ENCODE results near the gene ZBTB20. TPM values are rescaled to one million over a fixed set of nuclear protein-coding genes. Genes with fewer than 3 reads are reported as not detected.

The ZBTB20 gene
- total RNA-seq, 1 experiment from 2014 or later, result 26.5 TPM

DNA sequence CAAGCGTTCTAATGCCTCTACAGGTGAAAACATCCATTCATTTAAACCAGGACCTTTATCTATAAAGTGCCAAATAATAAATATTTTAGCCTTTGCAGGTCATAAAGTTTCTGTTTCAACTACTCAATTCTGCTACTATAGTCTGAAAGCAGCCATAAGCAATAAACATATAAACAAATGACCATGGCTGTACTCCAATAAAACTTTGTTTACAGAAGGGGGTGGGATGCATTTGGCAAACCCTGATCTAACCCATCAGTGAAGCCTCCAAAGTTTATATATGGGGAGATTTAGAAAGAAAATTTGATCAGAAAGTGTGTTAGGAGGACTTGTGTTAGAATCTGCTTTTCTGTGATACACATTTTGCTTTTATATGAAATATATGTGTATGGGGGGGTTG lies 161.3 kb downstream of the ZBTB20 start:
- H4K20me1 ChIP-seq (ENCODE audit: insufficient read depth), result no peaks in the 10 kb centered on the region
- H3K9me3 ChIP-seq (ENCODE audit: insufficient read depth, low read depth), result no peaks in the 10 kb centered on the region
- H3K79me2 ChIP-seq (ENCODE audit: low read depth), result no peaks in the 10 kb centered on the region
- no peaks in the 10 kb centered on the region for H3K4me1 ChIP-seq (replicated peaks; ENCODE audit: insufficient read depth)
- no TSS peak for BruUV-seq (replicated peaks)
- no peak overlapping the region for H3K4me3 ChIP-seq
- intact Hi-C loops (cut with micrococcal nuclease; ENCODE audit: unreplicated experiment), result no loop called here
- H3K9me2 ChIP-seq (ENCODE audit: insufficient read depth), result no peaks in the 10 kb centered on the region
- no peak for TF ChIP-seq EZH2 (IDR thresholded peaks at IDR 0.05; ENCODE audit: low read depth)
- TF ChIP-seq, protein P1, sequence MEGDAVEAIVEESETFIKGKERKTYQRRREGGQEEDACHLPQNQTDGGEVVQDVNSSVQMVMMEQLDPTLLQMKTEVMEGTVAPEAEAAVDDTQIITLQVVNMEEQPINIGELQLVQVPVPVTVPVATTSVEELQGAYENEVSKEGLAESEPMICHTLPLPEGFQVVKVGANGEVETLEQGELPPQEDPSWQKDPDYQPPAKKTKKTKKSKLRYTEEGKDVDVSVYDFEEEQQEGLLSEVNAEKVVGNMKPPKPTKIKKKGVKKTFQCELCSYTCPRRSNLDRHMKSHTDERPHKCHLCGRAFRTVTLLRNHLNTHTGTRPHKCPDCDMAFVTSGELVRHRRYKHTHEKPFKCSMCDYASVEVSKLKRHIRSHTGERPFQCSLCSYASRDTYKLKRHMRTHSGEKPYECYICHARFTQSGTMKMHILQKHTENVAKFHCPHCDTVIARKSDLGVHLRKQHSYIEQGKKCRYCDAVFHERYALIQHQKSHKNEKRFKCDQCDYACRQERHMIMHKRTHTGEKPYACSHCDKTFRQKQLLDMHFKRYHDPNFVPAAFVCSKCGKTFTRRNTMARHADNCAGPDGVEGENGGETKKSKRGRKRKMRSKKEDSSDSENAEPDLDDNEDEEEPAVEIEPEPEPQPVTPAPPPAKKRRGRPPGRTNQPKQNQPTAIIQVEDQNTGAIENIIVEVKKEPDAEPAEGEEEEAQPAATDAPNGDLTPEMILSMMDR (conservative IDR thresholded peaks at IDR 0.05), result no peak
- no peaks in the 10 kb centered on the region for H3F3A ChIP-seq (ENCODE audit: insufficient read depth, low read depth)
- H2AFZ ChIP-seq, result no peak overlapping the region
- H3K27ac ChIP-seq, result no peak overlapping the region
- POLR2A ChIA-PET (ENCODE audit: unreplicated experiment), result no interaction called here
- H3K36me3 ChIP-seq (ENCODE audit: low read depth), result no peaks in the 10 kb centered on the region
- H3K27me3 ChIP-seq (ENCODE audit: insufficient read depth, low read depth), result no peaks in the 10 kb centered on the region
- no peak for DNase-seq
- H3K4me2 ChIP-seq, result no peak overlapping the region
- CTCF ChIA-PET, result no interaction called here

GRCh38 chr3:114983248-114983647 lies 163.8 kb downstream of the ZBTB20 start:
- Histone ChIP-seq H3K4me2 (no peak overlapping the region), H3K36me3 (ENCODE audit: low read depth) (no peaks in the 10 kb centered on the region), H4K20me1 (ENCODE audit: insufficient read depth) (no peaks in the 10 kb centered on the region), H3K9me2 (ENCODE audit: insufficient read depth) (no peaks in the 10 kb centered on the region), H3F3A (ENCODE audit: insufficient read depth, low read depth) (no peaks in the 10 kb centered on the region), H3K4me1 (replicated peaks; ENCODE audit: insufficient read depth) (no peaks in the 10 kb centered on the region), H3K27me3 (ENCODE audit: insufficient read depth, low read depth) (no peaks in the 10 kb centered on the region), H3K27ac (no peak overlapping the region), H3K79me2 (ENCODE audit: low read depth) (no peaks in the 10 kb centered on the region), H2AFZ (no peak overlapping the region), H3K4me3 (no peak overlapping the region), H3K9me3 (ENCODE audit: insufficient read depth, low read depth) (no peaks in the 10 kb centered on the region)
- intact Hi-C loops (cut with micrococcal nuclease; ENCODE audit: unreplicated experiment), result no loop called here
- no peak for DNase-seq
- BruUV-seq (replicated peaks), result no TSS peak
- POLR2A ChIA-PET (ENCODE audit: unreplicated experiment), result no interaction called here
- TF ChIP-seq EZH2 (IDR thresholded peaks at IDR 0.05; ENCODE audit: low read depth), result no peak
- TF ChIP-seq, protein P1 (conservative IDR thresholded peaks at IDR 0.05), result no peak
- CTCF ChIA-PET, result no interaction called here

GRCh38 chr3:114974387-114974786 lies 172.7 kb downstream of the ZBTB20 start:
- H3K4me2 ChIP-seq, result no peak overlapping the region
- H3K79me2 ChIP-seq (ENCODE audit: low read depth), result no peaks in the 10 kb centered on the region
- intact Hi-C loops (cut with micrococcal nuclease; ENCODE audit: unreplicated experiment), result no loop called here
- no peak overlapping the region for H2AFZ ChIP-seq
- DNase-seq, result no peak
- H3K9me2 ChIP-seq (ENCODE audit: insufficient read depth), result no peaks in the 10 kb centered on the region
- TF ChIP-seq, protein P1 (conservative IDR thresholded peaks at IDR 0.05), result no peak
- no peak for TF ChIP-seq EZH2 (IDR thresholded peaks at IDR 0.05; ENCODE audit: low read depth)
- BruUV-seq (replicated peaks), result no TSS peak
- H4K20me1 ChIP-seq (ENCODE audit: insufficient read depth), result no peaks in the 10 kb centered on the region
- H3F3A ChIP-seq (ENCODE audit: insufficient read depth, low read depth), result no peaks in the 10 kb centered on the region
- H3K27me3 ChIP-seq (ENCODE audit: insufficient read depth, low read depth), result no peaks in the 10 kb centered on the region
- POLR2A ChIA-PET (ENCODE audit: unreplicated experiment), result no interaction called here
- H3K4me1 ChIP-seq (replicated peaks; ENCODE audit: insufficient read depth), result no peaks in the 10 kb centered on the region
- no peak overlapping the region for H3K4me3 ChIP-seq
- no peaks in the 10 kb centered on the region for H3K9me3 ChIP-seq (ENCODE audit: insufficient read depth, low read depth)
- CTCF ChIA-PET, result no interaction called here
- H3K36me3 ChIP-seq (ENCODE audit: low read depth), result no peaks in the 10 kb centered on the region
- H3K27ac ChIP-seq, result no peak overlapping the region

Measured in PC-9 (cell line).